GM12878 (cell line): ENCODE measurements around the gene ATP4B.

Source experiments
- CTCF ChIP-seq, 3 experiments: IDR thresholded peaks in 2 of 3; conservative IDR thresholded peaks in 1 of 3; 2 replicates each; pipeline ENCODE4 v1.5.1; 2011; ENCODE audit warnings: low read depth in 3 of 3, low read length in 3 of 3, mild to moderate bottlenecking in 3 of 3, control low read depth in 2 of 3, moderate library complexity in 2 of 3, inconsistent platforms in 1 of 3, mixed read lengths in 1 of 3; ENCODE audit not compliant: control insufficient read depth in 2 of 3, insufficient read depth in 1 of 3; ENCODE audit errors: extremely low read depth in 1 of 3
- ETV6 ChIP-seq, 2 experiments: fragments of 450-650 bp in 1 of 2; IDR thresholded peaks in 1 of 2; conservative IDR thresholded peaks in 1 of 2; 2 replicates each; pipeline ENCODE4 v1.6.1; 2014; ENCODE audit warnings: antibody characterized with exemption in 1 of 2, borderline replicate concordance in 1 of 2, low read depth in 1 of 2, mild to moderate bottlenecking in 1 of 2, moderate library complexity in 1 of 2
- MTA2 ChIP-seq: fragments of 450-650 bp; IDR thresholded peaks from 2 replicates; pipeline ENCODE4 v1.6.1; 2016; ENCODE audit warnings: low read depth, mild to moderate bottlenecking, moderate library complexity
- POLR2AphosphoS5 ChIP-seq: IDR thresholded peaks from 2 replicates; pipeline ENCODE4 v1.6.1; 2011; ENCODE audit warnings: mild to moderate bottlenecking, low read length, inconsistent platforms
- SPI1 ChIP-seq: IDR thresholded peaks from 2 replicates; pipeline ENCODE4 v1.6.1; 2011; ENCODE audit warnings: low read depth, mild to moderate bottlenecking, low read length, moderate library complexity, borderline replicate concordance; ENCODE audit not compliant: insufficient read depth
- SREBF2 ChIP-seq: IDR thresholded peaks from 2 replicates; pipeline ENCODE4 v1.6.1; 2012; ENCODE audit warnings: mild to moderate bottlenecking, low read length

GRCh38 chr13:113622791-113623490 lies 35.1 kb downstream of the ATP4B start:
- TF ChIP-seq CTCF (IDR thresholded peaks at IDR 0.05 in 2 of 3, conservative IDR thresholded peaks at IDR 0.05 in 1 of 3; ENCODE audit: control insufficient read depth in 2 of 3, extremely low read depth in 1 of 3, insufficient read depth in 1 of 3, low read depth in 3 of 3, low read length in 3 of 3) (no peak), POLR2AphosphoS5 (no peak), ETV6 (conservative IDR thresholded peaks at IDR 0.05 in 1 of 2, IDR thresholded peaks at IDR 0.05 in 1 of 2; ENCODE audit: borderline replicate concordance in 1 of 2, low read depth in 1 of 2) (no peak), SPI1 (no peak), SREBF2 (no peak), MTA2 (no peak)
